Central memory CD8-positive, alpha-beta T cell (primary cell): ENCODE measurements around the gene HTD2.
A peak's percentile ranks its signal among the peaks of the same experiment; 100 is the strongest.

Experiments used
- ATAC-seq: fragments of 150-1000 bp; cut with Tn5 transposase; replicated peaks from 2 replicates; pipeline ENCODE4 v1.10.0; 2022; ENCODE audit warnings: mild to moderate bottlenecking, moderate FRiP score, moderate number of reproducible peaks; ENCODE audit not compliant: poor library complexity, severe bottlenecking; ENCODE audit errors: extremely low read depth
- DNase-seq, 2 donors: peaks; one replicate each; pipeline ENCODE4 v3.0.0; 2021; ENCODE audit warnings: low spot score in 2 of 2
- H3K27ac Mint-ChIP-seq: one replicate; pipeline ENCODE4 v1.8.0; 2022; ENCODE audit warnings: low read depth, mild to moderate bottlenecking, moderate library complexity, mixed read lengths
- H3K27me3 Mint-ChIP-seq: one replicate; pipeline ENCODE4 v1.8.0; 2022; ENCODE audit warnings: mixed read lengths
- H3K36me3 Mint-ChIP-seq: one replicate; pipeline ENCODE4 v1.8.0; 2022; ENCODE audit warnings: mild to moderate bottlenecking, moderate library complexity, mixed read lengths; ENCODE audit not compliant: insufficient read depth
- H3K4me1 Mint-ChIP-seq: one replicate; pipeline ENCODE4 v1.8.0; 2022; ENCODE audit warnings: mixed read lengths
- H3K4me3 Mint-ChIP-seq: one replicate; pipeline ENCODE4 v1.8.0; 2022; ENCODE audit warnings: mild to moderate bottlenecking, moderate library complexity, mixed read lengths
- H3K9me3 Mint-ChIP-seq: one replicate; pipeline ENCODE4 v1.8.0; 2022; ENCODE audit warnings: mixed read lengths

The HTD2 gene

DNA sequence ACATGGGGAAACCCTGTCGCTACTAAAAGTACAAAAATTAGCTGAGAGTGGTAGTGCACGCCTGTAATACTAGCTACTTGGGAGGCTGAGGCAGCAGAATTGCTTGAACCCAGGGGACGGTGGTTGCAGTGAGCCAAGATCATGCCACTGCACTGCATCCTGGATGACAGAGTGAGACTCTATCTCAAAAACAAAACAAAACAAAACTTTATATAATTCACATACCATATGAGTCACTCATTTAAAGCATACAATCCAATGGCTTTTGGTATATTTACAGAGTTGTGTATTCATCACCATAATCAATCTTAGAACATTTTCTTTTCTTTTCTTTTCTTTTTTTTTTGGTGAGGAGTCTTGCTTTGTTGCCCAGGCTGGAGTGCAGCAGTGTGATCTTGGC lies 35.1 kb downstream of the HTD2 start:
- ATAC-seq: no peak
- no peak for DNase-seq
- Mint-ChIP-seq H3K27ac (no peak overlapping the region), H3K4me3 (no peak overlapping the region), H3K36me3 (peaks cover 5% of the 10 kb centered on the region), H3K27me3 (no peaks in the 10 kb centered on the region), H3K9me3 (no peaks in the 10 kb centered on the region), H3K4me1 (peaks cover 16% of the 10 kb centered on the region)

GRCh38 chr3:58342676-58343075 lies 36.4 kb downstream of the HTD2 start:
- no peak for ATAC-seq
- Mint-ChIP-seq H3K36me3 (peaks cover 5% of the 10 kb centered on the region), H3K27ac (no peak overlapping the region), H3K4me3 (no peak overlapping the region), H3K27me3 (no peaks in the 10 kb centered on the region), H3K4me1 (peaks cover 20% of the 10 kb centered on the region), H3K9me3 (no peaks in the 10 kb centered on the region)
- DNase-seq: no peak

GRCh38 chr3:58345457-58345856 lies 39.1 kb downstream of the HTD2 start:
- no peaks in the 10 kb centered on the region for H3K27me3 Mint-ChIP-seq
- ATAC-seq (no peak), DNase-seq (no peak)
- peaks cover 4% of the 10 kb centered on the region for H3K36me3 Mint-ChIP-seq
- no peak overlapping the region for H3K27ac Mint-ChIP-seq
- H3K4me3 Mint-ChIP-seq: no peak overlapping the region
- peaks cover 32% of the 10 kb centered on the region for H3K4me1 Mint-ChIP-seq
- H3K9me3 Mint-ChIP-seq: no peaks in the 10 kb centered on the region

GRCh38 chr3:58346368-58346767 lies 40.0 kb downstream of the HTD2 start:
- H3K9me3 Mint-ChIP-seq: no peaks in the 10 kb centered on the region
- H3K27ac Mint-ChIP-seq: no peak overlapping the region
- no peaks in the 10 kb centered on the region for H3K27me3 Mint-ChIP-seq
- no peak for DNase-seq
- ATAC-seq: no peak
- no peak overlapping the region for H3K4me3 Mint-ChIP-seq
- peaks cover 5% of the 10 kb centered on the region for H3K36me3 Mint-ChIP-seq
- peaks cover 40% of the 10 kb centered on the region for H3K4me1 Mint-ChIP-seq

GRCh38 chr3:58347984-58348383 lies 41.7 kb downstream of the HTD2 start:
- no peaks in the 10 kb centered on the region for H3K27me3 Mint-ChIP-seq
- no peak overlapping the region for H3K4me3 Mint-ChIP-seq
- DNase-seq: no peak
- H3K27ac Mint-ChIP-seq: no peak overlapping the region
- peaks cover 3% of the 10 kb centered on the region for H3K36me3 Mint-ChIP-seq
- H3K9me3 Mint-ChIP-seq: no peaks in the 10 kb centered on the region
- peaks cover 51% of the 10 kb centered on the region for H3K4me1 Mint-ChIP-seq
- ATAC-seq: no peak

- Mint-ChIP-seq H3K4me3 (peak overlapping the region; percentile 23), H3K9me3 (no peaks in the 10 kb centered on the region), H3K4me1 (peaks cover 59% of the 10 kb centered on the region), H3K27me3 (no peaks in the 10 kb centered on the region), H3K36me3 (peaks cover 3% of the 10 kb centered on the region), H3K27ac (no peak overlapping the region)
- DNase-seq (no peak), ATAC-seq (no peak)
Observed at GRCh38 chr3:58349792-58350626, 43.7 kb downstream of the HTD2 start.

DNA sequence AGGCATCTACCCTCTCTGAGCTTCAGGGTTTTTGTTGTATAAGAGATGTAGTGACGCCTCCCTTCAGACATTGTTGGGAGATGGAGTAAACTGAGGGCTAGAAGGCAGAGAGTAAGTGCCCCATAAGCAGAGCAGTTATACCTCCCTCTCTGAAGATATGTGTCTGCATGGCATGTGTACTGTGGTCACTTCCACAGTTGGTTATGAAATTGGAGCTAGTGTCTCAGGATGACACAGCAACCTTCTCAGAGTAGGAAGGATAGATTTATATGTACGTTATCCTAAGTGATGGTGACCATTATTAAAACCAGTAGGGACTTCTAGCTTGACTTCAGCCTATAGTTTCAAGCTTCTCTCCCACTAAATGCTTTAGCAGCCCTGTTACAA lies 44.3 kb downstream of the HTD2 start:
- Mint-ChIP-seq H3K4me1 (peaks cover 57% of the 10 kb centered on the region), H3K27me3 (no peaks in the 10 kb centered on the region), H3K9me3 (no peaks in the 10 kb centered on the region), H3K27ac (no peak overlapping the region), H3K4me3 (peak overlapping the region; percentile 14), H3K36me3 (peaks cover 3% of the 10 kb centered on the region)
- ATAC-seq (no peak), DNase-seq (no peak)

GRCh38 chr3:58351920-58352319 lies 45.6 kb downstream of the HTD2 start:
- no peak for DNase-seq
- ATAC-seq: no peak
- peaks cover 49% of the 10 kb centered on the region for H3K4me1 Mint-ChIP-seq
- H3K4me3 Mint-ChIP-seq: no peak overlapping the region
- H3K36me3 Mint-ChIP-seq: peaks cover 3% of the 10 kb centered on the region
- peak overlapping the region; percentile 35 for H3K27ac Mint-ChIP-seq
- H3K27me3 Mint-ChIP-seq: no peaks in the 10 kb centered on the region
- H3K9me3 Mint-ChIP-seq: no peaks in the 10 kb centered on the region

- H3K36me3 Mint-ChIP-seq: peaks cover 3% of the 10 kb centered on the region
Observed at GRCh38 chr3:58352626-58353025, 46.3 kb downstream of the HTD2 start.

GRCh38 chr3:58353722-58354553 lies 47.6 kb downstream of the HTD2 start:
- peak; percentile 65 for ATAC-seq
- Mint-ChIP-seq H3K4me1 (peaks cover 48% of the 10 kb centered on the region), H3K9me3 (no peaks in the 10 kb centered on the region), H3K27me3 (no peaks in the 10 kb centered on the region), H3K4me3 (peak overlapping the region; percentile 2), H3K36me3 (peaks cover 3% of the 10 kb centered on the region), H3K27ac (peak overlapping the region; percentile 45)
- DNase-seq: no peak

More at GRCh38 chr3:58352626-58353025, 46.3 kb downstream of the HTD2 start:
- no peak for DNase-seq
- H3K27ac Mint-ChIP-seq: no peak overlapping the region
- no peaks in the 10 kb centered on the region for H3K9me3 Mint-ChIP-seq
- no peak for ATAC-seq
- H3K27me3 Mint-ChIP-seq: no peaks in the 10 kb centered on the region
- peaks cover 48% of the 10 kb centered on the region for H3K4me1 Mint-ChIP-seq
- H3K4me3 Mint-ChIP-seq: no peak overlapping the region

GRCh38 chr3:58355179-58355578 lies 48.9 kb downstream of the HTD2 start:
- ATAC-seq (no peak), DNase-seq (no peak)
- H3K27me3 Mint-ChIP-seq: no peaks in the 10 kb centered on the region
- no peak overlapping the region for H3K4me3 Mint-ChIP-seq
- H3K27ac Mint-ChIP-seq: no peak overlapping the region
- peaks cover 3% of the 10 kb centered on the region for H3K36me3 Mint-ChIP-seq
- H3K9me3 Mint-ChIP-seq: no peaks in the 10 kb centered on the region
- H3K4me1 Mint-ChIP-seq: peaks cover 39% of the 10 kb centered on the region

DNA sequence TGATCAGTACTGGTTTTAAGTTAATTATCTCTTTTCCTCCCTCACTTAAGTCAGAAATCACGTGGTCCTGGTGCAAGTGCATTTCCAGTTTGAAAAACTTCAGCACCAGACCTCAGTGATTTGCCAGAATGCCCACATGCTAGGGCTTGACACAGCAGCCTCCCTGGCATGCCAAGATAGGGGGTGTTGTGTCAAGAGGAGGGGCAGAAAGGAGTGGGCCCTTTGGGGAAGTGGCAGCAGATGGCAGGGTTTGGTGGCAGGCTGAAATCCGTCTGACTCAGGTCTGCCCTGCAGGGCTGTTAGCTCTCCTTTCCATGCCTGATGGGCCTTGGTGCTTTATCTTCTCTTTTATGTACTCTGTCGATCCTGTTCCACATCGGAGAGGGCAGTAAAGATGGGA lies 49.7 kb downstream of the HTD2 start:
- DNase-seq (no peak), ATAC-seq (no peak)
- H3K36me3 Mint-ChIP-seq: peaks cover 1% of the 10 kb centered on the region
- no peak overlapping the region for H3K27ac Mint-ChIP-seq
- H3K9me3 Mint-ChIP-seq: no peaks in the 10 kb centered on the region
- peaks cover 30% of the 10 kb centered on the region for H3K4me1 Mint-ChIP-seq
- H3K27me3 Mint-ChIP-seq: no peaks in the 10 kb centered on the region
- no peak overlapping the region for H3K4me3 Mint-ChIP-seq

DNA sequence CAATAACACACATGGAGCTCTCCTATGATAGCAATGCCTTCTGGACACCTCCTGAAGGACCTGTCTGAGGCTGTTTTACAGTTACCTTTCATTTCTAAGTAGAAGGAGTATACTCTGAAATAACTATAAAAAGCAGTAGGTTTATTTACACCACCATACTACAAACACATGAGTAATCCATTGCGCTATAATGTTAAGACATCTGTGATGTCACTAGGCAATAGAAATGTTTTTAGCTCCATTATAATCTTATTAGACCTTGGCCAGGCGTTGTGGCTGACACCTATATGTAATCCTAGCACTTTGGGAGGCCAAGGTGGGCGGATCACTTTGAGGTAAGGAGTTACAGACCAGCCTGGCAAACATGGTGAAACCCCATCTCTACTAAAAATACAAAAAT lies 51.1 kb downstream of the HTD2 start:
- Mint-ChIP-seq H3K27ac (no peak overlapping the region), H3K9me3 (no peaks in the 10 kb centered on the region), H3K36me3 (peaks cover 1% of the 10 kb centered on the region), H3K27me3 (no peaks in the 10 kb centered on the region), H3K4me3 (no peak overlapping the region), H3K4me1 (peaks cover 26% of the 10 kb centered on the region)
- no peak for ATAC-seq
- DNase-seq: no peak
